B cell (primary cell): ENCODE results near the gene TRPV5.

Experiments
- EZH2 ChIP-seq: IDR thresholded peaks from 2 replicates; pipeline ENCODE4 v1.6.1; 2012; ENCODE audit warnings: borderline replicate concordance, low read depth, mild to moderate bottlenecking, moderate library complexity, low read length; ENCODE audit not compliant: insufficient read depth, poor library complexity, severe bottlenecking
- TF ChIP-seq, protein P1 (sequence below): fragments of 200-600 bp; IDR thresholded peaks from one replicate; pipeline ENCODE4 v1.8.0; 2022; ENCODE audit warnings: antibody characterized with exemption, mild to moderate bottlenecking

DNA sequence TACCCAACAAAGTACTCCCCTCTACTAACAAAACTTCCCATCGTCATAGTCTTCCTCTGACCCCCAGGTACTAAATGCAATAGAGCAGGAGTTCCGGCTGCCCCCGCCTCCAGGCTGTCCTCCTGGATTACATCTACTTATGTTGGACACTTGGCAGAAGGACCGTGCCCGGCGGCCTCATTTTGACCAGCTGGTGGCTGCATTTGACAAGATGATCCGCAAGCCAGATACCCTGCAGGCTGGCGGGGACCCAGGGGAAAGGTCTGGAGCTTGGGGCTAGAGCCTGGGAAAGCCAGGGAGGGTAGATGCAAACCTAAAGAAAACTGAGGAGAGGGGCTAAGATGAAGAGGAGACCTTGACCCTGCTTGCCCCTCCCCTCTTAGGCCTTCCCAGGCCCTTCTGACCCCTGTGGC lies 63.4 kb downstream of the TRPV5 start:
- TF ChIP-seq, protein P1, sequence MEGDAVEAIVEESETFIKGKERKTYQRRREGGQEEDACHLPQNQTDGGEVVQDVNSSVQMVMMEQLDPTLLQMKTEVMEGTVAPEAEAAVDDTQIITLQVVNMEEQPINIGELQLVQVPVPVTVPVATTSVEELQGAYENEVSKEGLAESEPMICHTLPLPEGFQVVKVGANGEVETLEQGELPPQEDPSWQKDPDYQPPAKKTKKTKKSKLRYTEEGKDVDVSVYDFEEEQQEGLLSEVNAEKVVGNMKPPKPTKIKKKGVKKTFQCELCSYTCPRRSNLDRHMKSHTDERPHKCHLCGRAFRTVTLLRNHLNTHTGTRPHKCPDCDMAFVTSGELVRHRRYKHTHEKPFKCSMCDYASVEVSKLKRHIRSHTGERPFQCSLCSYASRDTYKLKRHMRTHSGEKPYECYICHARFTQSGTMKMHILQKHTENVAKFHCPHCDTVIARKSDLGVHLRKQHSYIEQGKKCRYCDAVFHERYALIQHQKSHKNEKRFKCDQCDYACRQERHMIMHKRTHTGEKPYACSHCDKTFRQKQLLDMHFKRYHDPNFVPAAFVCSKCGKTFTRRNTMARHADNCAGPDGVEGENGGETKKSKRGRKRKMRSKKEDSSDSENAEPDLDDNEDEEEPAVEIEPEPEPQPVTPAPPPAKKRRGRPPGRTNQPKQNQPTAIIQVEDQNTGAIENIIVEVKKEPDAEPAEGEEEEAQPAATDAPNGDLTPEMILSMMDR, result no peak
- no peak for TF ChIP-seq EZH2
